HepG2 (cell line): ENCODE data around the gene ARID5B. TPM values are rescaled to one million over a fixed set of nuclear protein-coding genes. Genes with fewer than 3 reads are reported as not detected.

Experiments used
- ATAC-seq: fragments of 200-7000 bp; cut with Tn5 transposase; 3 replicates; pipeline ENCODE4 v1.9.1; 2020; ENCODE audit warnings: mild to moderate bottlenecking, moderate library complexity
- BruUV-seq: library from RNA; stranded (reverse); fragments of 400-500 nt; replicated peaks from 2 replicates; lab custom pipeline; 2021; lab: Mats Ljungman, UMichigan
- CTCF ChIA-PET: fragments of 300-600 bp; formaldehyde crosslinking; extraction: SDS; loops from one replicate; lab custom pipeline; 2021; ENCODE audit warnings: low total read pairs, inconsistent platforms, low intra/inter-chr PET ratio; lab: Yijun Ruan, JAX
- POLR2A ChIA-PET: fragments of 350-600 bp; sonication (Branson Sonifier 250); formaldehyde crosslinking; loops from one replicate; lab custom pipeline; 2020; ENCODE audit warnings: antibody characterized with exemption, inconsistent platforms; lab: Yijun Ruan, JAX
- DNase-seq: peaks from one replicate; pipeline ENCODE4 v3.0.0-alpha.2; 2015; ENCODE audit warnings: low spot score
- FAIRE-seq: peaks from 3 replicates; lab custom pipeline; 2011; peaks lifted over from hg19 to GRCh38; lab: Jason Lieb, UNC
- H2AFZ ChIP-seq: one replicate; pipeline ENCODE4 v1.6.1; 2011; ENCODE audit warnings: low read length, inconsistent platforms
- H3K27ac ChIP-seq: fragments of 300-600 bp; 3 replicates; pipeline ENCODE4 v1.8.0; 2011; ENCODE audit warnings: mixed run types, mild to moderate bottlenecking, mixed read lengths, low read length, inconsistent platforms; ENCODE audit not compliant: insufficient read depth; ENCODE audit errors: extremely low read length
- H3K27me3 ChIP-seq, 2 experiments: fragments of 200-600 bp in 1 of 2; 2 replicates in 1 of 2; 3 replicates in 1 of 2; pipeline versions ENCODE4 v1.6.0 to v1.8.0; 2011; ENCODE audit warnings: low read length in 2 of 2, mild to moderate bottlenecking in 2 of 2, moderate library complexity in 2 of 2, inconsistent platforms in 1 of 2; ENCODE audit not compliant: insufficient read depth in 2 of 2, control insufficient read depth in 1 of 2
- H3K36me3 ChIP-seq, 2 experiments: fragments of 200-600 bp in 1 of 2; replicated peaks in 1 of 2; 2 replicates in 1 of 2; 3 replicates in 1 of 2; pipeline versions ENCODE4 v1.5.1 to v1.8.0; 2011; ENCODE audit warnings: low read length in 2 of 2, inconsistent platforms in 1 of 2; ENCODE audit not compliant: insufficient read depth in 2 of 2, control insufficient read depth in 1 of 2
- H3K4me1 ChIP-seq: 2 replicates; pipeline ENCODE4 v1.5.1; 2012; ENCODE audit warnings: low read length, inconsistent platforms; ENCODE audit not compliant: insufficient read depth
- H3K4me2 ChIP-seq: 2 replicates; pipeline ENCODE4 v1.6.0; 2011; ENCODE audit warnings: low read depth, low read length, inconsistent platforms
- H3K4me3 ChIP-seq, 3 experiments: fragments of 200-600 bp in 1 of 3; sonication (generic), shearing (Covaris generic) in 1 of 3; replicated peaks in 1 of 3; 2 replicates each; pipeline ENCODE4 v1.5.1; 2011 to 2016; ENCODE audit warnings: low read length in 3 of 3, inconsistent platforms in 2 of 3, low read depth in 2 of 3, mild to moderate bottlenecking in 2 of 3, control low read depth in 1 of 3, mixed read lengths in 1 of 3; ENCODE audit not compliant: insufficient read depth in 1 of 3
- H3K79me2 ChIP-seq: one replicate; pipeline ENCODE4 v1.6.1; 2011; ENCODE audit warnings: low read length, inconsistent platforms; ENCODE audit not compliant: insufficient read depth
- H3K9ac ChIP-seq: 2 replicates; pipeline ENCODE4 v1.6.0; 2011; ENCODE audit warnings: mild to moderate bottlenecking, low read depth, low read length, inconsistent platforms; ENCODE audit not compliant: insufficient read depth
- H3K9me3 ChIP-seq: 2 replicates; pipeline ENCODE4 v1.5.1; 2012; ENCODE audit warnings: mild to moderate bottlenecking, low read length
- H4K20me1 ChIP-seq: 2 replicates; pipeline ENCODE4 v1.6.0; 2011; ENCODE audit warnings: inconsistent platforms, mild to moderate bottlenecking, low read length, moderate library complexity; ENCODE audit not compliant: insufficient read depth
- AGO2 ChIP-seq: fragments of 200-400 bp; formaldehyde crosslinking; optimal IDR thresholded peaks from 2 replicates; pipeline ENCODE3; 2017; ENCODE audit warnings: mild to moderate bottlenecking, low read depth, low read length, moderate library complexity
- IKZF4 ChIP-seq: sonication (generic); formaldehyde crosslinking; IDR thresholded peaks from 2 replicates; pipeline ENCODE4 v1.5.1; 2020; ENCODE audit warnings: borderline replicate concordance, mild to moderate bottlenecking, low read depth, missing genetic modification reagents; ENCODE audit errors: not compliant biosample characterization
- TOPORS ChIP-seq: sonication (generic); formaldehyde crosslinking; IDR thresholded peaks from 2 replicates; pipeline ENCODE4 v1.8.0; 2023; ENCODE audit warnings: mild to moderate bottlenecking, missing genetic modification reagents
- ZNF264 ChIP-seq: sonication (generic); formaldehyde crosslinking; IDR thresholded peaks from 2 replicates; pipeline ENCODE4 v1.4.0; 2020; ENCODE audit warnings: missing genetic modification reagents
- ZNF281 ChIP-seq: sonication (generic); formaldehyde crosslinking; IDR thresholded peaks from 2 replicates; pipeline ENCODE4 v1.4.0; 2020; ENCODE audit warnings: missing genetic modification reagents, borderline replicate concordance
- ZNF557 ChIP-seq: sonication (generic); formaldehyde crosslinking; IDR thresholded peaks from 2 replicates; pipeline ENCODE4 v1.4.0; 2020; ENCODE audit warnings: missing genetic modification reagents
- WGBS: methylation state at CpG from one replicate; pipeline ENCODE4 v1.1.6; 2017; ENCODE audit warnings: low lambda C conversion rate; 5-methylcytosine and 5-hydroxymethylcytosine counted together
- in situ Hi-C: cut with HindIII; loops from 2 replicates; pipeline ENCODE4 v1.10.0; 2017; ENCODE audit warnings: low pct_unique_long_range_greater_than_20kb; ENCODE audit not compliant: extremely low pct_ligation_motif_present
- intact Hi-C: fragments of 100-400 bp; cut with micrococcal nuclease; formaldehyde crosslinking; loops from one replicate; pipeline ENCODE4 v1.10.0; 2022; ENCODE audit not compliant: unreplicated experiment
- polyA plus RNA-seq, 8 experiments: library from polyadenylated mRNA; depleted of rRNA in 3 of 8; stranded (reverse) in 7 of 8; unstranded in 1 of 8; fragments of >200 nt; fragmentation: Illumina TruSeq in 4 of 8; extraction: Trizol in 4 of 8; gene quantifications; 2 replicates each; pipeline versions ENCODE4 v1.2.1 to v1.2.3, GENCODE V29; 2011 to 2016; ENCODE audit warnings: low read depth in 4 of 8, missing spikeins in 1 of 8, mixed read lengths in 1 of 8; ENCODE audit not compliant: insufficient read depth in 1 of 8
- total RNA-seq, 5 experiments: library from RNA; depleted of rRNA; stranded (reverse); fragments of >200 nt; fragmentation: Illumina TruSeq; extraction: Trizol; gene quantifications; 2 replicates each; pipeline ENCODE4 v1.2.3, GENCODE V29; 2016; ENCODE audit warnings: low read depth in 1 of 5

Gene ARID5B
- total and polyA plus RNA-seq, 2 of the 13 experiments (the other 11 are each of a cell fraction or from before 2014, with no cell fraction given): 6.2 to 21.1 TPM

GRCh38 chr10:61986788-61987492 lies 85.4 kb downstream of the ARID5B start:
- Histone ChIP-seq H3K36me3 (peaks cover 0 to 2% of the 10 kb centered on the region in 2 experiments; a peak in 4 of 5 replicates), H3K27ac (no peak overlapping the region), H3K4me1 (peaks cover 10% of the 10 kb centered on the region; the same call in 1 of the 2 replicates), H3K4me3 (no peak overlapping the region), H3K9ac (no peak overlapping the region), H3K9me3 (no peaks in the 10 kb centered on the region), H3K4me2 (no peak overlapping the region), H2AFZ (no peak overlapping the region), H3K27me3 (no peaks in the 10 kb centered on the region), H4K20me1 (no peaks in the 10 kb centered on the region), H3K79me2 (peaks cover 8% of the 10 kb centered on the region)
- 93% methylated on average over 6 of the region's 6 CpGs for WGBS
- no peak for DNase-seq
- TF ChIP-seq ZNF281 (CRISPR knock-in tag): no peak
- TF ChIP-seq AGO2: no peak
- TF ChIP-seq TOPORS (CRISPR knock-in tag): no peak
- TF ChIP-seq IKZF4 (CRISPR knock-in tag): no peak
- no peak for TF ChIP-seq ZNF557 (CRISPR knock-in tag)
- no peak for TF ChIP-seq ZNF264
- ATAC-seq: no peak
- POLR2A ChIA-PET: no interaction called here
- intact Hi-C loops: no loop called here
- CTCF ChIA-PET: no interaction called here
- FAIRE-seq: no peak
- in situ Hi-C loops: no loop called here
- no TSS peak for BruUV-seq
